T1000 (cell line): Measurements from ENCODE around the gene PPP1CA.

Experiments used
- DNase-seq: peaks from one replicate; lab custom pipeline; 2025; ENCODE audit warnings: mixed read lengths; lab: John Stamatoyannopoulos, UW

The PPP1CA gene

DNA sequence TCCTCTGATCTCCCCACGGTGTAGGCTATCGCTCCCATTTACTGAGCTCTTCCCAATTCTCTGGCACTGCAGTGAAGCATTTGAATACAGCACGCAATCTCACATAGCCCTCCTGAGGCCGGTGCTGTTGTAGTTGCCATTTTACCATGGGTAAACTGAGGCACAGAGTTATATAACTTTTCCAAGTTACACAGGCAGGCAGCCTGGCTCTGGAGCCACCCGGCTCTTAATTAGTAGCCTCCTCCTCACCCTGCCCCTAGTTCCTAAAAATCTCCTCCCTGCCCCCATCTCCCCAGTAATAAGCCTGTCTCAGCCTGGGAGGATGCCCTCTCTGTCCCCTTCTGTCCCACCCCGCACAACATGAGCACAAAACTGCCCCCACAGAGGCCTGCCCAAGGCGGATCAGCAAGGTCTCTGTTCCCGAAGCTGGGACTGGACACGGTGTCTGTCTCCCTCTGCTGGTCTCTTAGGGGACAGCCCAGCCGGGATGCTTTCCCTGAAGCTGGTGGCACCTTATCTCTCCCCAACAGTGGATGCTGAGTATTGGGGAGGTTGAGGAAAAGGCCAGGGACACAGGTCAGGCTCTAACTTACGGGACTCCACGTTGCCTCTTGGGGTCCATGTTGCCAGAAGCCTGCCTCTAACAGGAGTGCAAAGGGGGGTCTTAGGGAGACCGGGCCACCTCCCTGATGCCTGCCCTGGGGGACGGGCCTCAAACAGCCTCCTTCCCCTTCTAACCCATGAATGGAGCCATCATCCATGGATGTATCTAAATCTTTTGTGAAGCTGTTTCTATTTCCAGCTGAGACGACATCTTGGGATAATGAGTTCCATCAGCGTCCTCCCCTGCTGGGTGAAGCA lies 19.2 kb downstream of the PPP1CA start:
- DNase-seq: peak; percentile 69

DNA sequence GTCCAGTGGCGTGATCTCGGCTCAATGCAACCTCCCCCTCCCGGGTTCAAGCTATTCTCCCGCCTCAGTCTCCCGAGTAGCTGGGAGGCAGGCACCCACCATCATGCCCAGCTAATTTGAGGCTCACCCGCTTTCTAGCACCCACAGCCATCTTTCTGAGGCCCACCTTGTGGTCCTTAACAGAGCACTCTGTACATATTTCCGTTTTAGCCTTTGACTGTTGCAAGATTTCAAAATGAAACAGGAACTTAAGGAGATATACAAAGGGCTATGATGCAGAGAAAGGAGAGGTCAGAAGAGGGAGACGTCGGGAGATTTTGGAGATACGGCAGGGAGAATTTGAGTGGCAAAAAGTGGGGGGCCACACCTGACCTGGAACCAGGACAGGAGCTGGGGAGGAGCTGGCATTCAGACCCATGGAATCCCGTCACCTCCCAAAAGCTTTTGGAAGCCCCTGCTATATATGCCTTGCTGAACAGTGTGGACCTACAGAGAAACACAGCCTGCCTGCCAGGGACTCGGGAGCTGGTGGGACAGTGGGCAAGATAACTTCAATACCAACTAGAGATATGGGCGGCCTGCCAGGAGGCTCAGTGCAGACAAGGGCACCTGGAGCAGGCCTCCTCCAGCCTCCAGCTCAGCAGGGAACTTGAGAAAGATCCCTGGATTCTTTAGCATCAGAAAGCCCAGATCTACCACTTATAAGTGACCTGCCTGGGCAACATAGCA lies 20.2 kb downstream of the PPP1CA start:
- no peak for DNase-seq

DNA sequence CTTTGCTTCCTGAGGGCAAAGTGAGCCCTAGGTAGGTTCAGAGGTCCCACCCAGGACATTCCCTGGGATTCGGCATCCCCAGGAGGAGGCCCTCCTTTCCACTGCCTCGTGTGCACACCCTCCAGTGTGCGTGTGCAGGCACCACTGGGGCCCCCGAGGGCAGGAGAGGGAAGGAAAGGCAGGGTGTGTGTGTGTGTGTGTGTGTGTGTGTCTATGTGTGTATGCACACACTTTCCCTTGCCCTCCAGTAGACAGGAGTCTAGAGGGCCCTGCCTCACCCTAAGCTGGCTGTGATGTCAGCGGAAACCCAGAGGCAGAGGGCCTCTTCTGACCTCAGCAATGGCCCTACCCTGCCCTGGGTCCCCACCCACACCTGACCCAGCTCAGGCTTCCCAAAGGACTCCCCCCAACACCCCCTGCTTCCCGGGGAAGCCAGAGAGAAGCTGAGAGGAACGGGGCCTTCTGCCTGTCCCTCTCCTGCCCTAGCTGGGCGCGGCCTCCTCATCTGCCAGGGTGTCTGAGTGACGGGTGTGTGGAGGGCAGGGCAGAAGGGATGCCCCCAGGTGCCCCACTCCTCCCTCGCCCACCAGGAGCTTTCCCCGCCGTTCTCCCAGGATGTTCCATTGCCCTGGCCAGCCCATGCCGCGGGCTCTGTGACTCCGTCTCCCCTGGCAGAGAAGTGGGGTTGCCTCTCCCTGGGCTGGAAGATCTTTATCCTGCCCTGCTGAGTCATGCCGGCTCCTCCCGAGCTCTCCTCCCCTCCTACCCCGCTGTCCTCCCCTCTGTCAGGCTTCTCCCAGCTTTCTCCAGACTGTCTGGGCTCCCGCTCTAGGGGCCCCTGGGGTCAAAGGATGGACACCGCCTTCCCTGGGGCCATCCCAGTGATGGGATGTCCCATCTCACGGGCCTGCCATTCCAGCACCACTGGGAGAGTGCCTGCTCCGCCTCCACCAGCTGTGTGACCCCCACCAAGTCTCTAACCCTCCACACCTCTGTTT lies 22.3 kb downstream of the PPP1CA start:
- DNase-seq: peak; percentile 39

- no peak for DNase-seq
These were observed 23.1 kb downstream of the PPP1CA start for GRCh38 chr11:67378544-67378943.

GRCh38 chr11:67376873-67377808 lies 24.5 kb downstream of the PPP1CA start:
- no peak for DNase-seq

GRCh38 chr11:67376063-67376820 lies 25.4 kb downstream of the PPP1CA start:
- DNase-seq: no peak

DNA sequence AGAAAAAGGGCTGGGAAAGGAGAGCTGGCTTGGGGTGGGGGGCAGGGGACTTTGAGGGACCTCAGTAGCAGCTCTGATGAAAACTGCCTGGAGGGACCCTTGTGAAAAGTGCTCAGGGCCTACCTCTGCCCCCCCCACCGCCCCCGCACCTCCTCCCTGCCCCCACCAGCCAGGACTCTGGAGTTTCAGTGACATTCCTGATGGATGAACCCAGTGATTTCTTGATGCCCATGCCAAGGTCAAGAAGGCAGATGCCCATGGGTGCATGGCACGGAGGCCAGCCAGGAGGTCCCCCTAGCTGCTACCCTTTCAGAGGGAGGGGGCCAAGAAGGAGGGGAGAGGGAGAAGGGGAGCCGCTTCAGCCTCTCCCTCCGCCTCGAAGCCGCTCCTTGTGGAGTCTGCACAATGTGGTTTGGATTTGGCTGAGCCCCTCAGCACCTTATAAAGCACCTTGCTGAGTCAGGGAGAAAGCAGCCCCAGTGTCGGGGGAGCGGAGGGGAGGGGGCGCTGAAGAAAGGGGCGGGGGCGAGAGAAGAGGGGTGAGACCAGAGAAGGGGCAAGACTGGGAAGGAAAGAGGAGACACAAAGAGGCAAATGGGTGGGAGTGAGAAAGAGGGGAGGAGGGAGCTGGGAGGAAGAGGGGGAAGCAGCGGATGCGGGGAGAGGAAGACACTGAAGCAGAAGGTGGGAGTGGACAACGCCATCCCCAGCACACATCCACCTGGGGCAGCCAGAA lies 26.2 kb downstream of the PPP1CA start:
- no peak for DNase-seq

GRCh38 chr11:67374571-67375281 lies 26.9 kb downstream of the PPP1CA start:
- DNase-seq: no peak

- peak; percentile 93 for DNase-seq
These were observed 27.7 kb downstream of the PPP1CA start for GRCh38 chr11:67373648-67374570.

DNA sequence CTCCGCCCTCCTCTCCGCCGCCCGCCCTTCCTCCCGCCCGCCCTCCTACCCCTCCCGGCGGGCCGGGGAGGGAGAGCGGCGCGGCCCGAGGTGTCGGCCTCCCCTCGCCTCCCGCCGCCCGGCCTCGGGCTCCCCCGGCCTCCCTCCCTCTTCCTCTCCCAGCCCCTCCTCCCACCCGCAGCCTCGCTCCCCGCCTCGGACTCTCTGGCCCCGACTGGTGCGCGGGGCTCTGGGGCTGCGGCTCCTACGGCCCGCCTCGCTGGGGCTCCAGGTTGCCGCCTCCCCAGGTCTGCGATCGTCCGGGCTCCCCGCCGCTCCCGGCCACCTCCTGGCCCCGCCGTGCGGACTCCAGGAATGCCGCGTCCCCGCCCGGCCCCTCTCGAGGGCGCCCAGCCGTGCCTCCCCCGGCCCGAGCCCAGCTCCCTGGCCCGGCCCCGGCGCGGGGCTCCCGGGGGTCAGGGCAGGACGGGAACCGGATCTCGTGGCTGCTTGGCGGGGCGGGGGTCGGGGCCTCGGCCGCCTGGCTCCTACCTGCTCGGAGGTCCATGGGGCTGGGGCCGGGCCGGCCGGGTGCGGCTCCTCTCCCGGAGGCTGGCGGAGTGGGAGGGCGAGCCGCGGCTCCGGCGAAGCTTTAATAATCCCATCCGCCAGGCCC lies 28.5 kb downstream of the PPP1CA start, which contains the start of gene CLCF1:
TSS of gene CLCF1 (minus strand) at position 606 of the 655 bp plus-strand sequence. CDS start at position 547, 59 bp downstream.
- no peak for DNase-seq

GRCh38 chr11:67372321-67372992 lies 29.2 kb downstream of the PPP1CA start:
- no peak for DNase-seq

DNA sequence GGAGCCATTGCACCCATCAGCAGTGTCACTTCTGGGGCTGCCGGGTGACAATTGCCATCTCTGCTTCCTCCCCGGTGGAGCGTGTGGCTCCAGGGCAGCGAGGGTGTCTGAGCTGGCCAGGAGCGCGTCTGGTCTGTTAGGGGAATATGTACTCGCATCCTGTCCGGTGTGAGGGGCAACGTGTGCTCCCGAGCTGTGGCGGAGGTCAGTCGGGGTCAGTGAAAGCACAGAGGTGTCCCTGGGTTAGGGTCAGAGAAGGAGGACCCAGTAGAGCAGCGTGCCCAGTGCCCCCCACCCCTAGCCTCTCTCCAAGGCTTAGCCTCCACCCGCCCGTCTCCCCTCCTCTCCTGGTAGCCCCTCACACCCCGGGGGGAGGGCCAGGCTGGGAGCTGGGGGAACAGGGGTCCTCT lies 29.7 kb downstream of the PPP1CA start:
- no peak for DNase-seq

DNA sequence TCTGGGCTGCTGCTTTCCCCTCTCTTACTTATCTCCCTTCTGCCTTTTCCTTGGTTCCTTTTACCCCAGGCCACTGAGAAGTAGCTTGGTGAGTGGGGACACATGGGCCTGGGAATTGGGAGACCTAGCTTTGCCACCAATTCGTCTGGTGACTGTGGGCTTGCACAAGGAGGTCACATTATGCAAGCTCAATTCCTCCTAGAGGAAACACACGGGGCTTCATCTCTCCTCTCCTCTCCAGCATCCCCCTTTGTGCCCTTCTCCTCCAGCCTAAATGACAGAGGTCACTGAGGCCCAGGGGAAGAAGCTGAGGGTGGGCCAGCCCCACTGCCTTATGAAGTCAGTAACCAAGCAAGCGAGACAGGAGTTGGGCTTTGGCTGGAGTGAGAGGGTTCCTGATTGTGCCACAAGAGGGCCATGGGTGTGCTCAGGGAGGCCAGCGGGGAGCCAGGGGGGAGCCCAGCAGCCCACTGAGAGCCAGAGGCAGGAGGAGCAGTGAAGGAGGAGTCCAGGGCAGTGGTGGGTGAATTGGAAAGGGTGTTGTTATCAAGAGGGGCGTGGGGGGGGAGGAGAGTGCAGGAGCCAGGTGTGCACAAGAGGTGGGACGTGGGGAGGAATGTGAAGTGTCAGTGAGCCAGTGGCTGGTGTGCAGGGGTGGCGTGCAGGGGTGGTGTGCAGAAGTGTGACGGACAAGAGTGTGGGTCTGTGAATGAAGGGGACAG lies 30.3 kb downstream of the PPP1CA start:
- no peak for DNase-seq

DNA sequence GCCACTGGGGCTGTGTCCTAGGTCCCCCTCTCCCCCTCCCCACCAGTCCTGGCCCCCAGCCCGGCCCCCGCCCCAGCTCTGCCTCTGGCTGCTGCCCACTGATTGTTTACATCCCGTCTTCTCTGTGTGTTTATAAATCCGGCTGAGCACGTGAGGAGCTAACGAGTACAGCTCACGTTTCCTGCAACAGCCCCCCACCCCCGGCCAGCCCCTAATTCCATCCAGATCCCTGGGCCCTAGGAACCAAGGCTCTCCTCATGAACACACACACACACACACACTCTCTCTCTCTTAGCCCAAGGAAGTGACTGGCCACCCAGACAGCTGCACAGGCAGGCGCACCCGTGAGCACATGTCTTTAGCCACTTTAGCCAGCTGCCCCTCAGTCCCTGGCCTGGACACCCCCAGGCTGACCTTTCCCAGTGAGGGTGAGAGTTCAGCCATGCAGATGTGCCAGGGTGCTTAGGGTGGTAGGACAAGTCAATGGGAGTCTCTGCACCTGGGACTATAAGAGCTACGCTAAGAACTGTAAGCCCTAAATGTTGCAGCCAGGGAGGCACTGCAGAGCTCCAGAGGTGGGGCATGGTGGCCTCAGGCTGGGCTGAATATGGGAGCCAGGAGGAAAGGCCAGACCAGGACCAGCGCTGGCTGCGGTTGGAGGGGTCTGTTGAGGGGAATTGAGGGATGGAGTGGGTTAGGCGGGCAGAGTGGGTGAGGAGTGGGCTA lies 31.1 kb downstream of the PPP1CA start:
- DNase-seq: no peak

DNA sequence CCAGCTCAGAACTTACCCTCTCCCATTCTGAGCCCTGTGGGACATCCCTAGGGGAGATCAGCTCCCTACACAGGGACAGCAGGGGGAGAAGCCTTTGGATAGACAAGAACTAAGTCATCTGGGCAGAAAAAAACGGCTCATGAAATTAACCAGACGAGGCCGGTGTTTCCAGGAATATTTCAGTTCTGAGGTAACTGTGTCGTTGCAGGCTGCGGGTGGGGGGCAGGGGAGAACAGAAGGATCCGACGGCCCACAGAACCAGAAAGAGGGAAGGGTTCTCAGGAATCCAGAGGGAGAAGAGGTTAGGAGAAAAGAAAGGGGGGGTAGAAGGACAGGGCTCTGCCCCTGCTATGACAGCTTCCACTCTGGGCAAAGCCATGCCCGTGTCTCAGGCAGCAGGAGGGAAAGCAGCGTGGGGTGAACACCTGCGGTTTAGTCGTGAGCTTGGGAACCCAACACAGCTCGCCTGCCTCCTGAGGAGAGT lies 31.8 kb downstream of the PPP1CA start:
- no peak for DNase-seq
